Vagina (tissue), 2 donors: Measurements from ENCODE around the gene ZCCHC7.

Experiments used
- POLR2A ChIP-seq, 2 donors: fragments of 450-650 bp; IDR thresholded peaks; one replicate each; pipeline ENCODE4 v1.6.1; 2017; ENCODE audit warnings: antibody characterized with exemption in 2 of 2, mild to moderate bottlenecking in 2 of 2, moderate library complexity in 2 of 2
- POLR2AphosphoS5 ChIP-seq, 2 donors: sonication (generic); formaldehyde crosslinking; IDR thresholded peaks; one replicate each; pipeline ENCODE4 v1.9.0; 2017; ENCODE audit warnings: antibody characterized with exemption in 2 of 2, mild to moderate bottlenecking in 2 of 2, low read depth in 1 of 2; ENCODE audit not compliant: insufficient read depth in 1 of 2
- TF ChIP-seq, protein P1 (sequence below), 3 experiments: fragments of 450-650 bp in 2 of 3; fragments of 200-600 bp in 1 of 3; sonication (generic) in 1 of 3; IDR thresholded peaks; one replicate each; pipeline ENCODE4 v1.5.1; 2017 to 2019; ENCODE audit warnings: antibody characterized with exemption in 3 of 3, mild to moderate bottlenecking in 2 of 3, moderate library complexity in 2 of 3

DNA sequence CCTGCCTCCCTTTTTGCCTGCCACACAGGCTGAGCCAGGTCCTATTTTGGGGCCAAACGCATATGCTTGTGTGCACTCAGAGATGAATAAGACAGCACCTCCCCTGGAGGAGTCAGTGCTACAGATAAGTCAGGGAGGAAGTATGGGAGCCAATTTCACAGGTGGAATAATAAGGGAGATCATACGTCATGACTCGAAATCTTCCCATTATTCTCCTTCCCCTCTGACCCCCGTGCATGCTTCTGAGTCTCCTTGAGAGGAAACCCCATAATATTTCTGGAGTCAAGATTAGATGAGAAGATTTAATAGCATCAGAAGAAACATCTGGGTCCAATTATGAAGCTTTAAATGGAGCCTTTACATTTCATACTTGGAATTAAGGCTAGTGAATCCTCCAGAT is 15.1 kb upstream of the ZCCHC7 start:
- TF ChIP-seq, protein P1, sequence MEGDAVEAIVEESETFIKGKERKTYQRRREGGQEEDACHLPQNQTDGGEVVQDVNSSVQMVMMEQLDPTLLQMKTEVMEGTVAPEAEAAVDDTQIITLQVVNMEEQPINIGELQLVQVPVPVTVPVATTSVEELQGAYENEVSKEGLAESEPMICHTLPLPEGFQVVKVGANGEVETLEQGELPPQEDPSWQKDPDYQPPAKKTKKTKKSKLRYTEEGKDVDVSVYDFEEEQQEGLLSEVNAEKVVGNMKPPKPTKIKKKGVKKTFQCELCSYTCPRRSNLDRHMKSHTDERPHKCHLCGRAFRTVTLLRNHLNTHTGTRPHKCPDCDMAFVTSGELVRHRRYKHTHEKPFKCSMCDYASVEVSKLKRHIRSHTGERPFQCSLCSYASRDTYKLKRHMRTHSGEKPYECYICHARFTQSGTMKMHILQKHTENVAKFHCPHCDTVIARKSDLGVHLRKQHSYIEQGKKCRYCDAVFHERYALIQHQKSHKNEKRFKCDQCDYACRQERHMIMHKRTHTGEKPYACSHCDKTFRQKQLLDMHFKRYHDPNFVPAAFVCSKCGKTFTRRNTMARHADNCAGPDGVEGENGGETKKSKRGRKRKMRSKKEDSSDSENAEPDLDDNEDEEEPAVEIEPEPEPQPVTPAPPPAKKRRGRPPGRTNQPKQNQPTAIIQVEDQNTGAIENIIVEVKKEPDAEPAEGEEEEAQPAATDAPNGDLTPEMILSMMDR (IDR thresholded peaks at IDR 0.05), result no peak
- no peak for TF ChIP-seq POLR2AphosphoS5 (IDR thresholded peaks at IDR 0.05; ENCODE audit: insufficient read depth in 1 of 2, low read depth in 1 of 2)
- TF ChIP-seq POLR2A (IDR thresholded peaks at IDR 0.05), result no peak
